Panc1 (cell line): ENCODE measurements around the gene WFDC8.

Experiments
- CTCF ChIP-seq: fragments of 450-650 bp; IDR thresholded peaks from 2 replicates; pipeline ENCODE4 v1.5.1; 2017; ENCODE audit warnings: mild to moderate bottlenecking
- TCF7L2 ChIP-seq: IDR thresholded peaks from 2 replicates; pipeline ENCODE4 v1.6.1; 2011; ENCODE audit warnings: mild to moderate bottlenecking, low read depth, low read length, inconsistent platforms

GRCh38 chr20:45506398-45506797, 72.7 kb downstream of the WFDC8 start:
- TF ChIP-seq CTCF: no peak
- TF ChIP-seq TCF7L2: no peak
